Right renal cortex interstitium (tissue), 3 donors: ENCODE measurements around the gene TTLL11. TPM values are rescaled to one million over a fixed set of nuclear protein-coding genes. Genes with fewer than 3 reads are reported as not detected.
"Not testable (repeated sequence)": the region's sequence is repeated elsewhere in the genome, so short reads cannot be mapped to it uniquely, and the experiment has no call there.

ENCODE experiments used
- DNase-seq, 3 donors: peaks; one replicate each; pipeline ENCODE4 v3.0.0-alpha.2; 2013; ENCODE audit warnings: low read depth in 3 of 3, low spot score in 2 of 3
- polyA plus RNA-seq, 3 donors: library from polyadenylated mRNA; unstranded; fragments of 120-200 nt; gene quantifications; one replicate each; pipeline ENCODE4 v1.2.1, GENCODE V29; 2013; ENCODE audit not compliant: insufficient read length in 3 of 3

TTLL11 gene
- polyA plus RNA-seq, 3 donors = 6.0 to 6.7 (median 6.2) TPM

GRCh38 chr9:122085260-122085659 is 7.8 kb downstream of the TTLL11 start:
- DNase-seq = no peak

GRCh38 chr9:122084026-122084675 is 9.0 kb downstream of the TTLL11 start:
- DNase-seq = no peak

GRCh38 chr9:122080986-122081385 is 12.1 kb downstream of the TTLL11 start:
- DNase-seq = no peak

- DNase-seq = no peak
These were observed 14.6 kb downstream of the TTLL11 start for GRCh38 chr9:122078557-122078956.

GRCh38 chr9:122076773-122077172 is 16.3 kb downstream of the TTLL11 start:
- DNase-seq = no peak

- DNase-seq = no peak
These were observed 17.0 kb downstream of the TTLL11 start for GRCh38 chr9:122076117-122076516.

GRCh38 chr9:122075135-122076030 is 17.7 kb downstream of the TTLL11 start:
- no peak for DNase-seq

GRCh38 chr9:122071715-122072114 is 21.4 kb downstream of the TTLL11 start:
- DNase-seq = no peak

GRCh38 chr9:122070728-122071515 is 22.2 kb downstream of the TTLL11 start:
- DNase-seq = no peak

- not testable (repeated sequence) for DNase-seq
These were observed 26.4 kb downstream of the TTLL11 start for GRCh38 chr9:122066680-122067079.

GRCh38 chr9:122065923-122066629 is 27.0 kb downstream of the TTLL11 start:
- DNase-seq = no peak

GRCh38 chr9:122060481-122060880 is 32.6 kb downstream of the TTLL11 start:
- no peak for DNase-seq

- no peak for DNase-seq
These were observed 33.2 kb downstream of the TTLL11 start for GRCh38 chr9:122059955-122060324.

- no peak for DNase-seq
These were observed 33.7 kb downstream of the TTLL11 start for GRCh38 chr9:122059214-122059954.

GRCh38 chr9:122058709-122059108 is 34.4 kb downstream of the TTLL11 start:
- no peak for DNase-seq

GRCh38 chr9:122058051-122058450 is 35.1 kb downstream of the TTLL11 start:
- no peak for DNase-seq

GRCh38 chr9:122057211-122057610 is 35.9 kb downstream of the TTLL11 start:
- no peak for DNase-seq

- DNase-seq = peak in 1 of 3 donors; percentile 27
These were observed 36.6 kb downstream of the TTLL11 start for GRCh38 chr9:122056484-122056883.

- no peak for DNase-seq
These were observed 37.4 kb downstream of the TTLL11 start for GRCh38 chr9:122055701-122056100.
